ENCODE data around the gene PFDN6. TPM values are rescaled to one million over a fixed set of nuclear protein-coding genes. Genes with fewer than 3 reads are reported as not detected.

Gene PFDN6
- total RNA-seq, 3 donors from 2014 or later (not counting 1 experiment from before 2014, with no cell fraction given): 19.2 to 26.5 (median 22.7) TPM

Other genes with a start within 250 kb of the PFDN6 start
- gene HLA-DPA1, start 216.0 kb upstream of the PFDN6 start, total RNA-seq: 100 to 1,000 TPM in 1 of 3 donors, 10 to 100 TPM in 2; 43.1 to 135 (median 73.5) TPM
- 100 to 1,000 TPM in 1 of 3 donors, 10 to 100 TPM in 2; 55.2 to 131 (median 77.1) TPM for gene HLA-DPB1, start 213.6 kb upstream of the PFDN6 start, total RNA-seq
- gene COL11A2, start 97.1 kb upstream of the PFDN6 start, total RNA-seq: 1 to 10 TPM in 1 of 3 donors, under 1 TPM in 2; 0.93 to 2.0 (median 0.94) TPM
- 10 to 100 TPM; 72.3 to 96.4 (median 73.9) TPM for gene RXRB, start 88.9 kb upstream of the PFDN6 start, total RNA-seq
- gene SLC39A7, start 88.7 kb upstream of the PFDN6 start, total RNA-seq: 10 to 100 TPM; 38.9 to 45.7 (median 45.6) TPM
- 1 to 10 TPM; 5.4 to 7.7 (median 6.8) TPM for gene HSD17B8, start 84.9 kb upstream of the PFDN6 start, total RNA-seq
- 10 to 100 TPM; 34.5 to 40.3 (median 36.5) TPM for gene RING1, start 81.1 kb upstream of the PFDN6 start, total RNA-seq
- gene VPS52, start 17.7 kb upstream of the PFDN6 start, total RNA-seq: 100 to 1,000 TPM in 1 of 3 donors, 10 to 100 TPM in 2; 98.0 to 112 (median 99.4) TPM
- gene RPS18, start 17.5 kb upstream of the PFDN6 start, total RNA-seq: 1,000 to 10,000 TPM; 1,182 to 1,707 (median 1,500) TPM
- 10 to 100 TPM; 22.7 to 24.1 (median 23.1) TPM for gene B3GALT4, start 12.5 kb upstream of the PFDN6 start, total RNA-seq
- 10 to 100 TPM; 33.6 to 56.3 (median 47.0) TPM for gene WDR46, start 362 bp upstream of the PFDN6 start, total RNA-seq
- 10 to 100 TPM; 80.7 to 91.4 (median 84.9) TPM for gene RGL2, start 9.3 kb downstream of the PFDN6 start, total RNA-seq
- gene TAPBP, start 24.5 kb downstream of the PFDN6 start, total RNA-seq: 100 to 1,000 TPM; 404 to 457 (median 446) TPM
- gene ZBTB22, start 28.1 kb downstream of the PFDN6 start, total RNA-seq: 10 to 100 TPM; 20.4 to 34.0 (median 25.9) TPM
- 10 to 100 TPM; 50.7 to 76.7 (median 51.6) TPM for gene DAXX, start 33.4 kb downstream of the PFDN6 start, total RNA-seq
- 1 to 10 TPM; 2.7 to 4.6 (median 3.3) TPM for gene KIFC1, start 102.2 kb downstream of the PFDN6 start, total RNA-seq
- 100 to 1,000 TPM; 262 to 392 (median 322) TPM for gene PHF1, start 121.4 kb downstream of the PFDN6 start, total RNA-seq
- 100 to 1,000 TPM; 166 to 186 (median 184) TPM for gene CUTA, start 128.5 kb downstream of the PFDN6 start, total RNA-seq
- 10 to 100 TPM; 43.5 to 61.6 (median 55.8) TPM for gene SYNGAP1, start 130.5 kb downstream of the PFDN6 start, total RNA-seq
- 1 to 10 TPM; 3.8 to 5.1 (median 3.9) TPM for gene ZBTB9, start 165.0 kb downstream of the PFDN6 start, total RNA-seq